ENCODE results near the gene SRGAP2C.
"Not testable (repeated sequence)": the region's sequence is repeated elsewhere in the genome, so short reads cannot be mapped to it uniquely, and the experiment has no call there.

SRGAP2C gene

DNA sequence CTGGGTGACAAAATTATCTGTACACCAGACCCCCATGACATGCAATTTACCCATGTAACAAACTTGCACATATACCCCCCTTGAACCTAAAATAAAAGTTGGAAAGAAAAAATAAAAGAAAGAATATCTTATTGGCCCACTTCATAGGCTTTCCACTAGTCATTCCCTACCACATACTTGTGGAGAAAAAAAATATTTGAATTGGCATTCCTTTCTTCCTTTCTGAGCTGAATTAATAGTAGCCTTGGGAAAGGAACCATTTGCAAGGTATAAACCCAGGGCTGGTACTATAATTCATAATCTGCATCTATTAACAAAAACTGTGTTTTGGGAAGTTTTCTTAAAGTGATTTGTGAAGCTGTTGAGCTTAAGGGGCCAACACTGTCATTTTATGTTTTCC, 140.0 kb downstream of the SRGAP2C start:
- not testable (repeated sequence) for H2BK120ac ChIP-seq (ENCODE audit: insufficient read depth, low read length, poor library complexity); H3K4ac ChIP-seq (ENCODE audit: low read depth, low read length); H2AFZ ChIP-seq (ENCODE audit: insufficient read depth, low read length, poor library complexity); H4K91ac ChIP-seq (ENCODE audit: low read depth, low read length); H3K18ac ChIP-seq (ENCODE audit: low read length); H2AK5ac ChIP-seq (ENCODE audit: low read length); H2BK12ac ChIP-seq (ENCODE audit: low read length); H3K4me1 ChIP-seq (ENCODE audit: control insufficient read depth in 1 of 2, insufficient read depth in 2 of 2, low read length in 2 of 2); H4K8ac ChIP-seq (ENCODE audit: low read depth, low read length); H3K4me2 ChIP-seq (ENCODE audit: low read length); H3K9ac ChIP-seq (ENCODE audit: low read length); H4K12ac ChIP-seq (ENCODE audit: low read depth, low read length); H3K23ac ChIP-seq (ENCODE audit: low read length); H3K4me3 ChIP-seq (ENCODE audit: low read depth, low read length); H2BK5ac ChIP-seq (ENCODE audit: low read depth, low read length, poor library complexity); H3K27ac ChIP-seq (ENCODE audit: low read depth, low read length); H3K79me1 ChIP-seq (ENCODE audit: low read length); H3K9me3 ChIP-seq (ENCODE audit: insufficient read depth, low read depth, low read length); H3K14ac ChIP-seq (ENCODE audit: low read length); H3K36me3 ChIP-seq (ENCODE audit: control insufficient read depth in 1 of 2, insufficient read depth in 2 of 2, low read length in 2 of 2); DNase-seq; H3K79me2 ChIP-seq (ENCODE audit: control insufficient read depth, insufficient read depth, low read length, poor library complexity); H3K27me3 ChIP-seq (ENCODE audit: insufficient read depth, low read length)

DNA sequence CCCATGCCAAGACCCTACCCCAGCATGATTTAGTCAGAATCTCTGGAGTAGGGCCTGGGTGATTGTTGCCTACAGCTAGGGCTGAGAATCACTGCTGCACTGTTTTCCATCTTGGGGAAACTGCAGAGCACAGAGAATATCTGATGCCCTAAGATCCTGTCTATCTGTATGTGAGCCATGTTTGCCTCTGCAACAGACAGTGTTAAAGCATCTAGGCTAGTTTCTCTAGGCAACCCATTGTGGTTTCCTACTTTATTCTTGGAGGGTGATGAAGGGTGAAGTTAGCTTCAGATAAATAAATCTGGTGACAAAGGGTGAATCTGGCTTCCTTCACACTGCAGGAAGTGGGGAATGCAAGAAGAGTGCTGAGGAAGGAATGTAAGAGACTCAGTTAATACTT, 147.4 kb downstream of the SRGAP2C start:
- H2AFZ ChIP-seq (ENCODE audit: insufficient read depth, low read length, poor library complexity); DNase-seq; H3K18ac ChIP-seq (ENCODE audit: low read length); H4K91ac ChIP-seq (ENCODE audit: low read depth, low read length); H3K79me1 ChIP-seq (ENCODE audit: low read length); H3K79me2 ChIP-seq (ENCODE audit: control insufficient read depth, insufficient read depth, low read length, poor library complexity); H3K9ac ChIP-seq (ENCODE audit: low read length); H3K14ac ChIP-seq (ENCODE audit: low read length); H3K23ac ChIP-seq (ENCODE audit: low read length); H3K4ac ChIP-seq (ENCODE audit: low read depth, low read length); H3K4me1 ChIP-seq (ENCODE audit: control insufficient read depth in 1 of 2, insufficient read depth in 2 of 2, low read length in 2 of 2); H3K4me2 ChIP-seq (ENCODE audit: low read length); H2BK120ac ChIP-seq (ENCODE audit: insufficient read depth, low read length, poor library complexity); H4K12ac ChIP-seq (ENCODE audit: low read depth, low read length); H3K27me3 ChIP-seq (ENCODE audit: insufficient read depth, low read length); H3K9me3 ChIP-seq (ENCODE audit: insufficient read depth, low read depth, low read length); H2BK12ac ChIP-seq (ENCODE audit: low read length); H2AK5ac ChIP-seq (ENCODE audit: low read length); H2BK5ac ChIP-seq (ENCODE audit: low read depth, low read length, poor library complexity); H4K8ac ChIP-seq (ENCODE audit: low read depth, low read length); H3K36me3 ChIP-seq (ENCODE audit: control insufficient read depth in 1 of 2, insufficient read depth in 2 of 2, low read length in 2 of 2); H3K4me3 ChIP-seq (ENCODE audit: low read depth, low read length); H3K27ac ChIP-seq (ENCODE audit: low read depth, low read length): not testable (repeated sequence)

DNA sequence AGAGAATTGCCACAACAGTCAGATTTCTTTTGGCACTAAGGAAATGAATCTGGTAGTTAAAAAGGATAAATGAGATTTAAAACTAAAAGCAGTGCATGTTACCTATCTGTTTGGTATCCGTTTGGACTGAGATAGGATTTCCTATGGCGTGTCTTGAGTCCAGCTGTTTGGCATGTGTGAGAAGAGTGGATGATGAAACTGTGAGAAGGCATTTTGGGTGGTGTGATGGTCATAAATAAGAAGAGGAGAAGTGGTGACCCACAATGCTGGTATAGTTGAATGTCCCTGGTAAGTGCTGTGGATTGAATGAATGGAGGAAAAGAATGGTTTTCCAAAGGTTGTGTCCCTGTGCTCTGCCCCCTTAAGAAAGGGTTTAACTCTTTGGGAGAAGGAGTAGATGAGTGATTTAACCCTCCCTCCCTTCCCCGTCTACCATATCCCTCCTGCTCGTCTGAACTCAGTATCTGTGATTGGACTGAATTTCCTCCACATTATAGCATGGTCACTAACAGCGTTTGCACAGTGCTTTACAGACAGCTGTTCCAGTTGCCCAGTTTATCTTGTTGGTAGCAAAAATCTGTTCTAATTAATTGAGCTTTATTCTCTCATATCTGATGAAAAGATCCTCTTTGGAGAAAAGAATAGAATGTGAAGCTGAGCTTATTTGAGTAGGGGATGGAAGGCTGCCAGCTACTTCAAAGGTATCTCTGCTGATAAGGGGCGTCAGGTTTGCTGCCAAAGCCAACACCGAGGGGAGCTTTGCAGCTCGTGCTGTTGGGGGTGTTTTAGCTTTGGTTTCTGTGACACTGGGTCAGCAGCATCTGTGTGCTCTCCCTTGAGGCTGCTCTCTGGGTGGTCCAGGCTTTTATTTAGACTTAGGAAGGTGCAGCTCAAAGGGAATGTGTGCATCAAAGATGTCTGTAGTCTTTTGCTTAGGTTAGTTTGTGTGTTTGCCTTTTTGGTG, 148.1 kb downstream of the SRGAP2C start:
- not testable (repeated sequence) for H2AFZ ChIP-seq (ENCODE audit: insufficient read depth, low read length, poor library complexity); DNase-seq; H3K27ac ChIP-seq (ENCODE audit: low read depth, low read length); H4K12ac ChIP-seq (ENCODE audit: low read depth, low read length); H3K79me1 ChIP-seq (ENCODE audit: low read length); H4K91ac ChIP-seq (ENCODE audit: low read depth, low read length); H3K9me3 ChIP-seq (ENCODE audit: insufficient read depth, low read depth, low read length); H3K4me1 ChIP-seq (ENCODE audit: control insufficient read depth in 1 of 2, insufficient read depth in 2 of 2, low read length in 2 of 2); H2BK12ac ChIP-seq (ENCODE audit: low read length); H2BK5ac ChIP-seq (ENCODE audit: low read depth, low read length, poor library complexity); H3K79me2 ChIP-seq (ENCODE audit: control insufficient read depth, insufficient read depth, low read length, poor library complexity); H3K9ac ChIP-seq (ENCODE audit: low read length); H3K23ac ChIP-seq (ENCODE audit: low read length); H3K14ac ChIP-seq (ENCODE audit: low read length); H3K36me3 ChIP-seq (ENCODE audit: control insufficient read depth in 1 of 2, insufficient read depth in 2 of 2, low read length in 2 of 2); H2BK120ac ChIP-seq (ENCODE audit: insufficient read depth, low read length, poor library complexity); H3K18ac ChIP-seq (ENCODE audit: low read length); H2AK5ac ChIP-seq (ENCODE audit: low read length); H3K4me3 ChIP-seq (ENCODE audit: low read depth, low read length); H4K8ac ChIP-seq (ENCODE audit: low read depth, low read length); H3K27me3 ChIP-seq (ENCODE audit: insufficient read depth, low read length); H3K4me2 ChIP-seq (ENCODE audit: low read length); H3K4ac ChIP-seq (ENCODE audit: low read depth, low read length)
- WGBS (ENCODE audit: extremely low coverage, insufficient coverage, insufficient read length), result no CpG with 5 or more reads among the region's 8 CpGs

DNA sequence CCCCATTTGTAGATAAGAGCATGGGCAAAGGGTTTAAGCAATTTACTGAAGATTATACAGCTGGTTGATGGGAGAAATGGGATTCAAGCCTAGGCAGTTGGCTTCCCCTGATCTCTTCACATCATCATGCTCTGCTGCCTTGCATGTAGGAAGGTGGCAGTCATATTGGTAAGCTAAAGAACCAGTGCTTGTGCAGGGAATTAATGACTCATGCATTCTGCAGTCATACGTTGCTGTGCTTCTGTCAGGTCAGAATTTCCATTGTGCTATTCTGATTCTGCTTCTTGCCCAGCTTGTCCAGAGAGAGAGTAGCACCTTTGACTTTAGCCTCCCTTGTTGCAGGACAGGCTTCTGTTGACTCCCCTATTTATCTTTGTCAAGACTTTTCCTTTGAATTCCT, 153.2 kb downstream of the SRGAP2C start:
- not testable (repeated sequence) for H3K27ac ChIP-seq (ENCODE audit: low read depth, low read length); H3K4me1 ChIP-seq (ENCODE audit: control insufficient read depth in 1 of 2, insufficient read depth in 2 of 2, low read length in 2 of 2); H3K4me3 ChIP-seq (ENCODE audit: low read depth, low read length); H2AFZ ChIP-seq (ENCODE audit: insufficient read depth, low read length, poor library complexity); H3K79me2 ChIP-seq (ENCODE audit: control insufficient read depth, insufficient read depth, low read length, poor library complexity); H4K12ac ChIP-seq (ENCODE audit: low read depth, low read length); H3K4me2 ChIP-seq (ENCODE audit: low read length); H2BK5ac ChIP-seq (ENCODE audit: low read depth, low read length, poor library complexity); H2BK120ac ChIP-seq (ENCODE audit: insufficient read depth, low read length, poor library complexity); H3K79me1 ChIP-seq (ENCODE audit: low read length); H3K4ac ChIP-seq (ENCODE audit: low read depth, low read length); H3K9ac ChIP-seq (ENCODE audit: low read length); H3K18ac ChIP-seq (ENCODE audit: low read length); H4K8ac ChIP-seq (ENCODE audit: low read depth, low read length); H2AK5ac ChIP-seq (ENCODE audit: low read length); H3K9me3 ChIP-seq (ENCODE audit: insufficient read depth, low read depth, low read length); H3K36me3 ChIP-seq (ENCODE audit: control insufficient read depth in 1 of 2, insufficient read depth in 2 of 2, low read length in 2 of 2); H3K23ac ChIP-seq (ENCODE audit: low read length); H3K27me3 ChIP-seq (ENCODE audit: insufficient read depth, low read length); H3K14ac ChIP-seq (ENCODE audit: low read length); H2BK12ac ChIP-seq (ENCODE audit: low read length); DNase-seq; H4K91ac ChIP-seq (ENCODE audit: low read depth, low read length)
- WGBS (ENCODE audit: extremely low coverage, insufficient coverage, insufficient read length), result no CpG with 5 or more reads among the region's 1 CpG

All from trophoblast cell (in vitro differentiated cells and primary cell).